Lung (tissue), 12 donors: ENCODE results near the gene AIRE. TPM values are rescaled to one million over a fixed set of nuclear protein-coding genes. Genes with fewer than 3 reads are reported as not detected.

Experiments used
- ATAC-seq: fragments of 200-7000 bp; cut with Tn5 transposase; one replicate; pipeline ENCODE4 v1.9.1; 2020; ENCODE audit warnings: moderate number of reproducible peaks; ENCODE audit not compliant: insufficient read depth, low FRiP score
- DNase-seq, 3 donors: peaks; one replicate each; pipeline ENCODE4 v3.0.0-alpha.2; 2013 to 2017
- H3K27ac ChIP-seq, 2 donors: one replicate each; pipeline ENCODE4 v1.5.1; 2013; ENCODE audit warnings: mild to moderate bottlenecking in 2 of 2, moderate library complexity in 2 of 2, control low read depth in 1 of 2, inconsistent platforms in 1 of 2, low read depth in 1 of 2, low read length in 1 of 2
- H3K27me3 ChIP-seq, 3 donors: one replicate each; pipeline ENCODE4 v1.5.1; 2013; ENCODE audit warnings: low read length in 2 of 3; ENCODE audit not compliant: control insufficient read depth in 3 of 3, insufficient read depth in 3 of 3
- H3K36me3 ChIP-seq, 4 donors: one replicate each; pipeline ENCODE4 v1.5.1; 2013; ENCODE audit warnings: low read length in 4 of 4, mild to moderate bottlenecking in 1 of 4, moderate library complexity in 1 of 4; ENCODE audit not compliant: control insufficient read depth in 4 of 4, insufficient read depth in 4 of 4
- H3K4me1 ChIP-seq, 5 donors: one replicate each; pipeline ENCODE4 v1.5.1; 2013; ENCODE audit warnings: low read length in 5 of 5, mild to moderate bottlenecking in 2 of 5, moderate library complexity in 1 of 5; ENCODE audit not compliant: control insufficient read depth in 5 of 5, insufficient read depth in 5 of 5
- H3K4me3 ChIP-seq: one replicate; pipeline ENCODE4 v1.5.1; 2013; ENCODE audit warnings: mild to moderate bottlenecking, control low read depth, moderate library complexity
- H3K9ac ChIP-seq, 2 donors: one replicate each; pipeline ENCODE4 v1.5.1; 2013; ENCODE audit warnings: low read length in 2 of 2, control low read depth in 1 of 2; ENCODE audit not compliant: insufficient read depth in 1 of 2
- H3K9me3 ChIP-seq, 4 donors: one replicate each; pipeline ENCODE4 v1.5.1; 2013; ENCODE audit warnings: low read length in 3 of 4, mild to moderate bottlenecking in 1 of 4, moderate library complexity in 1 of 4; ENCODE audit not compliant: control insufficient read depth in 4 of 4, insufficient read depth in 3 of 4
- CTCF ChIP-seq: IDR thresholded peaks from 2 replicates; pipeline ENCODE4 v1.5.1; 2012; ENCODE audit warnings: mild to moderate bottlenecking; ENCODE audit errors: control extremely low read depth, extremely low read depth
- WGBS, 2 donors: extraction: QIAGEN DNeasy Blood & Tissue Kit; methylation state at CpG; one replicate each; pipeline ENCODE4 v1.1.7; 2013; 5-methylcytosine and 5-hydroxymethylcytosine counted together
- polyA plus RNA-seq, 2 donors: library from polyadenylated mRNA; stranded (reverse); fragments of 200-250 nt; gene quantifications; one replicate each; pipeline ENCODE4 v1.2.1, GENCODE V29; 2013
- total RNA-seq, 2 donors: library from RNA; depleted of rRNA in 1 of 2; stranded (reverse); fragments of >200 nt in 1 of 2; gene quantifications; one replicate each; pipeline ENCODE4 v1.2.1, GENCODE V29; 2014 to 2021
- donor health status: control.
- donor health status: control.
- donor health status: Bipolar disorder and iron deficiency.
- donor health status: healthy.
- donor health status: DM: yes; HTN: yes; CAD: no.

AIRE gene
- total and polyA plus RNA-seq, 4 donors: 0.37 TPM; not detected in 3

- no peak for TF ChIP-seq CTCF
- Histone ChIP-seq H3K27ac (peak overlapping the region in 1 of 2 donors; percentile 59), H3K4me1 (peaks cover 0 to 35% (median 33%) of the 10 kb centered on the region in 5 donors), H3K4me3 (no peak overlapping the region), H3K9me3 (no peaks in the 10 kb centered on the region), H3K27me3 (no peaks in the 10 kb centered on the region), H3K36me3 (peaks cover 0 to 13% (median 0%) of the 10 kb centered on the region in 4 donors), H3K9ac (no peak overlapping the region)
- DNase-seq (peak; percentile 57 to 64 (median 58)), ATAC-seq (no peak)
- 63 to 68% methylated on average over 8 of the region's 8 CpGs for WGBS, 2 donors
These were observed 19.2 kb downstream of the AIRE start for GRCh38 chr21:44304877-44305293.

GRCh38 chr21:44305691-44306090 is 20.0 kb downstream of the AIRE start:
- Histone ChIP-seq H3K27ac (peak overlapping the region in 1 of 2 donors; percentile 59), H3K36me3 (peaks cover 0 to 20% (median 3%) of the 10 kb centered on the region in 4 donors), H3K4me3 (no peak overlapping the region), H3K27me3 (no peaks in the 10 kb centered on the region), H3K4me1 (peaks cover 0 to 39% (median 33%) of the 10 kb centered on the region in 5 donors), H3K9ac (no peak overlapping the region), H3K9me3 (no peaks in the 10 kb centered on the region)
- ATAC-seq (no peak), DNase-seq (no peak)
- TF ChIP-seq CTCF: no peak
- WGBS, 2 donors: 53 to 69% methylated on average over 9 of the region's 9 CpGs

DNA sequence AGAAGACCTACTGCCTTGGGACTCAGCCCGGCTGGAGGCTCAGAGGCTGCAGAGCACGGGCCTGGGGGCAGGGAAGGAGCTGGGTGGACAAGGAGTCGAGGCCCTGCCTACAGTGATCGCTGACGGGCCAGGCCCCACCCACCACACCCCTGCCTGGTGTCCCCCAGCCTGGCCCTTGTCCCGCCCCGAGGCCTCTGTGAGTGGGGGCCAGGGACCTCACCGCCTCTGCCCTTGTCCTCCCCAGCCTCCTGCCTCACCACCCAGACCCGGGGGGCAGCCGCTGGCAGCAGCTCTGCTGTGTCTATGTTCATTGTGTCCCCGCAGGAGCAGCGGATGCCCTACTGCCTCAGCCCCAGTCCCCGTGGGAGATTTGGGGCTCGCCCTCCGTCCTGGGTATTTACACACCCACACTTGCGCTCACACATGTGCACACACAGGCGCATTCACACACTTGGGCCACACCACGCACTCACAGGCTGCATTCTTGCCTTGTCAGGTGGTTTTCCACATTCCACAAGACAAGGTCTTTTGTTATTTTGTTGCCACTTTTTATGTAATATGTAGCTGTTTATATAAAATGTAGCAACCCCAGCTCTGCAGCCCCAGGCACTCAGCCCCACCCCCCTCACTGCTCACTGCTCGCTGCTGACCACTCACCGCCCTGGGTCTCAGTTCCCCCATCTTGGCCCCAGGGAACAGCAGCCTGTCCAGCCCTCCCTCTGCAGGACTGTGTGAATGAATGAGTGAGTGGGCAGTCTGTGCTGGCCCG is 21.4 kb downstream of the AIRE start:
- Histone ChIP-seq H3K9me3 (peaks cover 0 to 2% (median 0%) of the 10 kb centered on the region in 4 donors), H3K27ac (peak overlapping the region in 1 of 2 donors; percentile 1), H3K36me3 (peaks cover 0 to 33% (median 10%) of the 10 kb centered on the region in 4 donors), H3K9ac (no peak overlapping the region), H3K4me1 (peaks cover 0 to 32% (median 18%) of the 10 kb centered on the region in 5 donors), H3K4me3 (no peak overlapping the region), H3K27me3 (no peaks in the 10 kb centered on the region)
- WGBS, 2 donors: 86 to 93% methylated on average over 16 to 21 of the region's 21 CpGs
- no peak for TF ChIP-seq CTCF
- ATAC-seq (no peak), DNase-seq (peak; percentile 51 to 72 (median 64))
